ENCODE data around the gene ITGB8. TPM values are rescaled to one million over a fixed set of nuclear protein-coding genes. Genes with fewer than 3 reads are reported as not detected.

Gene ITGB8
- total and polyA plus RNA-seq, 2 experiments from 2014 or later, result 0.71 to 3.0 TPM

- no peak for TF ChIP-seq ZNF331 (CRISPR knock-in tag; IDR thresholded peaks at IDR 0.05; ENCODE audit: low read depth)
- no peak for TF ChIP-seq ZNF462 (CRISPR knock-in tag; IDR thresholded peaks at IDR 0.05)
- no peak for TF ChIP-seq POLR2AphosphoS5 (IDR thresholded peaks at IDR 0.05; ENCODE audit: low read depth)
These were observed 68.8 kb downstream of the ITGB8 start (continued) for GRCh38 chr7:20399521-20399920.

DNA sequence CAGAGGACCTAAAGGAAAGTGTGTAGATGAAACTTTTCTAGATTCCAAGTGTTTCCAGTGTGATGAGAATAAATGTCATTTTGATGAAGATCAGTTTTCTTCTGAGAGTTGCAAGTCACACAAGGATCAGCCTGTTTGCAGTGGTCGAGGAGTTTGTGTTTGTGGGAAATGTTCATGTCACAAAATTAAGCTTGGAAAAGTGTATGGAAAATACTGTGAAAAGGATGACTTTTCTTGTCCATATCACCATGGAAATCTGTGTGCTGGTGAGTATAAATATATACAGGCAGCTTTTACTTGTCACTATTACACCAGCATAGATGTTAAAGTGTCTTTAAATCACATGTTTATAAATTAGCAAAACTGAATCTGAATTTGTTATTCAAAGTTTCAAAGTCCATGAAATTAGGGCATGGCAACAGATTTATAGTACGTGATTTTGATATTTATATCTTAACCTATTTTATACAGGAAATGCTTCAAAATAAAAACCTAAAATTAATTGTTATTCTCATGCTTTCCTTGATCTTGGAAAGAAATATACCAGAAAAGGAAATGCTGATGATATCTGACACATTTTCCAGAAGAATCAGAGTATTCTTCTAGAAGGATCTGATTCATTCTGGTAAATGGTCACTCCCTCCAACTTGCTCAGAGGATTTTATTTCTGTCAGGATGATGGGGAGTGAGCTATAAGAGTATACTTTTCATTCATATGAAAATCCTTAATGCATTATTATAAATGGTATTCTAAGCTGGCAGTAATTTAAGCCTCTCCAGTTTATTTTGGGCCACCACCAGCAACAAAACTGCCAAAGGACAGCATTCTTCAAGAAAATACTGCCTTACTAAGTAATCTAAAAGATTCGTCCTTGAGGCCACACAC lies 71.4 kb downstream of the ITGB8 start:
- Histone ChIP-seq H2AFZ (no peak overlapping the region), H3K4me2 (no peak overlapping the region), H3F3A (replicated peaks; ENCODE audit: low read depth) (no peaks in the 10 kb centered on the region), H3K9me2 (ENCODE audit: insufficient read depth) (no peaks in the 10 kb centered on the region), H3K79me2 (replicated peaks; ENCODE audit: insufficient read depth) (no peaks in the 10 kb centered on the region), H3K4me1 (ENCODE audit: insufficient read depth) (no peaks in the 10 kb centered on the region), H3K4me3 (no peak overlapping the region), H4K20me1 (replicated peaks; ENCODE audit: insufficient read depth) (no peaks in the 10 kb centered on the region), H3K36me3 (ENCODE audit: insufficient read depth) (no peaks in the 10 kb centered on the region), H3K27ac (ENCODE audit: low read depth) (no peak overlapping the region), H3K27me3 (ENCODE audit: insufficient read depth) (no peaks in the 10 kb centered on the region)
- Mint-ChIP-seq H3K27ac (no peak overlapping the region), H3K4me1 (no peaks in the 10 kb centered on the region), H3K9me3 (no peaks in the 10 kb centered on the region), H3K4me3 (no peak overlapping the region), H3K36me3 (ENCODE audit: low read depth) (no peaks in the 10 kb centered on the region; the same call in 2 of the 3 replicates), H3K27me3 (ENCODE audit: insufficient read depth, low read depth, poor library complexity) (peaks cover 2% of the 10 kb centered on the region)
- no peak for ATAC-seq
- no peak for DNase-seq (ENCODE audit: low spot score)
- TF ChIP-seq ETS1 (IDR thresholded peaks at IDR 0.05) (no peak), NANOG (IDR thresholded peaks at IDR 0.05; ENCODE audit: borderline replicate concordance) (no peak), ZNF331 (CRISPR knock-in tag; IDR thresholded peaks at IDR 0.05; ENCODE audit: low read depth) (no peak), ZNF114 (CRISPR knock-in tag; IDR thresholded peaks at IDR 0.05) (no peak), CREB1 (CRISPR knock-in tag; IDR thresholded peaks at IDR 0.05; ENCODE audit: low read depth) (no peak), ZNF462 (CRISPR knock-in tag; IDR thresholded peaks at IDR 0.05) (no peak), POLR2AphosphoS5 (IDR thresholded peaks at IDR 0.05; ENCODE audit: low read depth) (no peak)

Measured in GM23338 (cell line).